HEK293 (cell line): ENCODE results near the gene MRPL14.

Experiments used
- KLF10 ChIP-seq: fragments of 450-650 bp; IDR thresholded peaks from 2 replicates; pipeline ENCODE4 v1.5.1; 2018; ENCODE audit warnings: missing biosample characterization, mild to moderate bottlenecking, missing genetic modification characterization
- ZNF146 ChIP-seq: fragments of 450-650 bp; formaldehyde crosslinking; IDR thresholded peaks from 2 replicates; pipeline ENCODE4 v1.5.1; 2016; ENCODE audit warnings: missing biosample characterization, missing genetic modification characterization
- ZNF248 ChIP-seq: fragments of 450-650 bp; formaldehyde crosslinking; IDR thresholded peaks from 2 replicates; pipeline ENCODE4 v1.5.1; 2017; ENCODE audit warnings: missing biosample characterization, missing genetic modification characterization
- ZNF514 ChIP-seq: fragments of 450-650 bp; formaldehyde crosslinking; IDR thresholded peaks from 2 replicates; pipeline ENCODE4 v1.5.1; 2016; ENCODE audit warnings: missing biosample characterization, missing genetic modification characterization
- ZNF600 ChIP-seq: fragments of 450-650 bp; formaldehyde crosslinking; IDR thresholded peaks from 2 replicates; pipeline ENCODE4 v1.5.1; 2016; ENCODE audit warnings: missing biosample characterization, missing genetic modification characterization
- TF ChIP-seq, protein P1 (sequence below): fragments of 450-650 bp; formaldehyde crosslinking; IDR thresholded peaks from 2 replicates; pipeline ENCODE4 v1.5.1; 2016; ENCODE audit warnings: missing biosample characterization, missing genetic modification characterization
- TF ChIP-seq, protein P2 (sequence below): fragments of 450-650 bp; formaldehyde crosslinking; IDR thresholded peaks from 2 replicates; pipeline ENCODE4 v1.5.1; 2016; ENCODE audit warnings: missing biosample characterization, missing genetic modification characterization, low read depth
- TF ChIP-seq, protein P3 (sequence below): fragments of 450-650 bp; formaldehyde crosslinking; IDR thresholded peaks from 2 replicates; pipeline ENCODE4 v1.5.1; 2016; ENCODE audit warnings: missing biosample characterization, missing genetic modification characterization

DNA sequence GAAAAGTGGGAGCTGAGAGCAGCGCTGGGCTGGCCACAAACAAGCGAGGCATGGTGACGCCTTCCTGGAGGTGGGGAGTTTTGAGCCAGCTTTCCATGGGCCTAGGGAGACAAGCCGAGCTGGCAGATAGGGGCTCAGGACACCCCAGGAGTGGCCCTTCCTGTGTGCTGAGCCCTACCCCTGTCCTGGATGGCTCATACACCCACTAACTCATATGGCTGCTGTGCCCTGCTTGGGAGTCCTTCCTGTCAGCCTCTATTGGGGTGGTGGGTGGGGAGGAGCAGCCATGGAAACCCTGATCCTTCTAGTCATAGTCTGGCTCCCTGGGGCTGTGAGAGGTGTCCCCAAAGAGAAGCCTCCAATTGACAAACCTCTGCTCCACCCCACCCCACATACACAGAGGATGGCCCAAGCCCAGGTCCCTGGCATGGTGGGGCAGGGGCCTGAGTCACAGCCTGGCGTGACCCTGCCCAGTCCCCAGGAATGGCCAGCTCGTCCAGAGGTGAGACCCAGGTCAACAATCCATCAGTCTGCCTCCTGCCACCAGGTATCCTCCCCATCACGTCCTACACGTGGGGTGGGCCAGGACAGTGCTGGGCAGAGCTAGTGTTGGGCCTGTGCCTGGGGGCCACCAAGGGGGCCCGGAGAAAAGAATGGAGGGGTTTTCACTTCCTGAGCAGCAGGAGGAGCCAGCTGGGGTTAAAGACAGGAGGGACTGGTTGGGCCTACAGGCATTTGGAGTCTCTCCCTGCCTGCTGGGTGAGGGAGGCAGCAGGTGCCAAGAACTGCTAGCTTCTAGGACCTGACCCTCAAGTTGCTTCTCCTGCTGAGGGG lies 52.2 kb downstream of the MRPL14 start:
- TF ChIP-seq, protein P1, sequence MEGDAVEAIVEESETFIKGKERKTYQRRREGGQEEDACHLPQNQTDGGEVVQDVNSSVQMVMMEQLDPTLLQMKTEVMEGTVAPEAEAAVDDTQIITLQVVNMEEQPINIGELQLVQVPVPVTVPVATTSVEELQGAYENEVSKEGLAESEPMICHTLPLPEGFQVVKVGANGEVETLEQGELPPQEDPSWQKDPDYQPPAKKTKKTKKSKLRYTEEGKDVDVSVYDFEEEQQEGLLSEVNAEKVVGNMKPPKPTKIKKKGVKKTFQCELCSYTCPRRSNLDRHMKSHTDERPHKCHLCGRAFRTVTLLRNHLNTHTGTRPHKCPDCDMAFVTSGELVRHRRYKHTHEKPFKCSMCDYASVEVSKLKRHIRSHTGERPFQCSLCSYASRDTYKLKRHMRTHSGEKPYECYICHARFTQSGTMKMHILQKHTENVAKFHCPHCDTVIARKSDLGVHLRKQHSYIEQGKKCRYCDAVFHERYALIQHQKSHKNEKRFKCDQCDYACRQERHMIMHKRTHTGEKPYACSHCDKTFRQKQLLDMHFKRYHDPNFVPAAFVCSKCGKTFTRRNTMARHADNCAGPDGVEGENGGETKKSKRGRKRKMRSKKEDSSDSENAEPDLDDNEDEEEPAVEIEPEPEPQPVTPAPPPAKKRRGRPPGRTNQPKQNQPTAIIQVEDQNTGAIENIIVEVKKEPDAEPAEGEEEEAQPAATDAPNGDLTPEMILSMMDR (tag by site-specific recombination): no peak
- no peak for TF ChIP-seq ZNF146 (tag by site-specific recombination)
- TF ChIP-seq KLF10: no peak
- TF ChIP-seq, protein P2, sequence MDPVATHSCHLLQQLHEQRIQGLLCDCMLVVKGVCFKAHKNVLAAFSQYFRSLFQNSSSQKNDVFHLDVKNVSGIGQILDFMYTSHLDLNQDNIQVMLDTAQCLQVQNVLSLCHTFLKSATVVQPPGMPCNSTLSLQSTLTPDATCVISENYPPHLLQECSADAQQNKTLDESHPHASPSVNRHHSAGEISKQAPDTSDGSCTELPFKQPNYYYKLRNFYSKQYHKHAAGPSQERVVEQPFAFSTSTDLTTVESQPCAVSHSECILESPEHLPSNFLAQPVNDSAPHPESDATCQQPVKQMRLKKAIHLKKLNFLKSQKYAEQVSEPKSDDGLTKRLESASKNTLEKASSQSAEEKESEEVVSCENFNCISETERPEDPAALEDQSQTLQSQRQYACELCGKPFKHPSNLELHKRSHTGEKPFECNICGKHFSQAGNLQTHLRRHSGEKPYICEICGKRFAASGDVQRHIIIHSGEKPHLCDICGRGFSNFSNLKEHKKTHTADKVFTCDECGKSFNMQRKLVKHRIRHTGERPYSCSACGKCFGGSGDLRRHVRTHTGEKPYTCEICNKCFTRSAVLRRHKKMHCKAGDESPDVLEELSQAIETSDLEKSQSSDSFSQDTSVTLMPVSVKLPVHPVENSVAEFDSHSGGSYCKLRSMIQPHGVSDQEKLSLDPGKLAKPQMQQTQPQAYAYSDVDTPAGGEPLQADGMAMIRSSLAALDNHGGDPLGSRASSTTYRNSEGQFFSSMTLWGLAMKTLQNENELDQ (tag by site-specific recombination): no peak
- TF ChIP-seq, protein P3, sequence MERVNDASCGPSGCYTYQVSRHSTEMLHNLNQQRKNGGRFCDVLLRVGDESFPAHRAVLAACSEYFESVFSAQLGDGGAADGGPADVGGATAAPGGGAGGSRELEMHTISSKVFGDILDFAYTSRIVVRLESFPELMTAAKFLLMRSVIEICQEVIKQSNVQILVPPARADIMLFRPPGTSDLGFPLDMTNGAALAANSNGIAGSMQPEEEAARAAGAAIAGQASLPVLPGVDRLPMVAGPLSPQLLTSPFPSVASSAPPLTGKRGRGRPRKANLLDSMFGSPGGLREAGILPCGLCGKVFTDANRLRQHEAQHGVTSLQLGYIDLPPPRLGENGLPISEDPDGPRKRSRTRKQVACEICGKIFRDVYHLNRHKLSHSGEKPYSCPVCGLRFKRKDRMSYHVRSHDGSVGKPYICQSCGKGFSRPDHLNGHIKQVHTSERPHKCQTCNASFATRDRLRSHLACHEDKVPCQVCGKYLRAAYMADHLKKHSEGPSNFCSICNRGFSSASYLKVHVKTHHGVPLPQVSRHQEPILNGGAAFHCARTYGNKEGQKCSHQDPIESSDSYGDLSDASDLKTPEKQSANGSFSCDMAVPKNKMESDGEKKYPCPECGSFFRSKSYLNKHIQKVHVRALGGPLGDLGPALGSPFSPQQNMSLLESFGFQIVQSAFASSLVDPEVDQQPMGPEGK: no peak
- no peak for TF ChIP-seq ZNF514 (tag by site-specific recombination)
- TF ChIP-seq ZNF600: no peak
- no peak for TF ChIP-seq ZNF248 (tag by site-specific recombination)
